ENCODE results near the gene PLA2G4B. TPM values are rescaled to one million over a fixed set of nuclear protein-coding genes. Genes with fewer than 3 reads are reported as not detected.

Gene PLA2G4B
- 1 to 10 TPM in 3 of 4 donors, not detected in 1; 1.1 to 5.3 (median 2.0) TPM for total RNA-seq

GRCh38 chr15:41838400-41838897 lies at the start of gene PLA2G4B:
Gene PLA2G4B (plus strand): TSS chr15:41838847. CDS start chr15:41838914, 67 bp downstream.
- TF ChIP-seq CTCF (IDR thresholded peaks at IDR 0.05; ENCODE audit: low read depth) = no peak

- TF ChIP-seq CTCF (IDR thresholded peaks at IDR 0.05; ENCODE audit: low read depth) = no peak
Measured at GRCh38 chr15:41789236-41789635, 49.4 kb upstream of the PLA2G4B start.

GRCh38 chr15:41789662-41790061 lies 49.0 kb upstream of the PLA2G4B start:
- no peak for TF ChIP-seq CTCF (IDR thresholded peaks at IDR 0.05; ENCODE audit: low read depth)

- no peak for TF ChIP-seq CTCF (IDR thresholded peaks at IDR 0.05; ENCODE audit: low read depth)
Measured at GRCh38 chr15:41790169-41790568, 48.5 kb upstream of the PLA2G4B start.

- TF ChIP-seq CTCF (IDR thresholded peaks at IDR 0.05; ENCODE audit: low read depth) = no peak
Measured at GRCh38 chr15:41790756-41791546, 47.7 kb upstream of the PLA2G4B start.

GRCh38 chr15:41791547-41791937 lies 47.1 kb upstream of the PLA2G4B start:
- TF ChIP-seq CTCF (IDR thresholded peaks at IDR 0.05; ENCODE audit: low read depth) = no peak

GRCh38 chr15:41792000-41792637 lies 46.5 kb upstream of the PLA2G4B start:
- no peak for TF ChIP-seq CTCF (IDR thresholded peaks at IDR 0.05; ENCODE audit: low read depth)

Data from subcutaneous adipose tissue (tissue), 4 donors.